ENCODE data around the gene SLC24A4. TPM values are rescaled to one million over a fixed set of nuclear protein-coding genes. Genes with fewer than 3 reads are reported as not detected.

Gene SLC24A4
- total RNA-seq, 1 experiment from 2014 or later = not detected

- no peaks in the 10 kb centered on the region for H3K4me1 Mint-ChIP-seq (ENCODE audit: insufficient read depth, unreplicated experiment)
- no peak overlapping the region for H3K4me3 Mint-ChIP-seq (ENCODE audit: unreplicated experiment)
- ChIA-PET CTCF (no interaction called here), POLR2A (no interaction called here)
- peaks cover 23% of the 10 kb centered on the region for H3K27me3 Mint-ChIP-seq (ENCODE audit: insufficient read depth, unreplicated experiment)
- no peaks in the 10 kb centered on the region for H3K36me3 Mint-ChIP-seq (ENCODE audit: insufficient read depth, unreplicated experiment)
- TF ChIP-seq, protein P1, sequence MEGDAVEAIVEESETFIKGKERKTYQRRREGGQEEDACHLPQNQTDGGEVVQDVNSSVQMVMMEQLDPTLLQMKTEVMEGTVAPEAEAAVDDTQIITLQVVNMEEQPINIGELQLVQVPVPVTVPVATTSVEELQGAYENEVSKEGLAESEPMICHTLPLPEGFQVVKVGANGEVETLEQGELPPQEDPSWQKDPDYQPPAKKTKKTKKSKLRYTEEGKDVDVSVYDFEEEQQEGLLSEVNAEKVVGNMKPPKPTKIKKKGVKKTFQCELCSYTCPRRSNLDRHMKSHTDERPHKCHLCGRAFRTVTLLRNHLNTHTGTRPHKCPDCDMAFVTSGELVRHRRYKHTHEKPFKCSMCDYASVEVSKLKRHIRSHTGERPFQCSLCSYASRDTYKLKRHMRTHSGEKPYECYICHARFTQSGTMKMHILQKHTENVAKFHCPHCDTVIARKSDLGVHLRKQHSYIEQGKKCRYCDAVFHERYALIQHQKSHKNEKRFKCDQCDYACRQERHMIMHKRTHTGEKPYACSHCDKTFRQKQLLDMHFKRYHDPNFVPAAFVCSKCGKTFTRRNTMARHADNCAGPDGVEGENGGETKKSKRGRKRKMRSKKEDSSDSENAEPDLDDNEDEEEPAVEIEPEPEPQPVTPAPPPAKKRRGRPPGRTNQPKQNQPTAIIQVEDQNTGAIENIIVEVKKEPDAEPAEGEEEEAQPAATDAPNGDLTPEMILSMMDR (IDR thresholded peaks at IDR 0.05; ENCODE audit: unreplicated experiment) = no peak
- H3K27ac Mint-ChIP-seq (ENCODE audit: low read depth, unreplicated experiment) = no peak overlapping the region
- intact Hi-C loops (cut with micrococcal nuclease) = no loop called here
- BruUV-seq (replicated peaks) = no TSS peak
- H3K9me3 Mint-ChIP-seq (ENCODE audit: unreplicated experiment) = no peaks in the 10 kb centered on the region
- no peak for DNase-seq (ENCODE audit: unreplicated experiment)
Observed at GRCh38 chr14:92412912-92413311, 89.9 kb downstream of the SLC24A4 start.

DNA sequence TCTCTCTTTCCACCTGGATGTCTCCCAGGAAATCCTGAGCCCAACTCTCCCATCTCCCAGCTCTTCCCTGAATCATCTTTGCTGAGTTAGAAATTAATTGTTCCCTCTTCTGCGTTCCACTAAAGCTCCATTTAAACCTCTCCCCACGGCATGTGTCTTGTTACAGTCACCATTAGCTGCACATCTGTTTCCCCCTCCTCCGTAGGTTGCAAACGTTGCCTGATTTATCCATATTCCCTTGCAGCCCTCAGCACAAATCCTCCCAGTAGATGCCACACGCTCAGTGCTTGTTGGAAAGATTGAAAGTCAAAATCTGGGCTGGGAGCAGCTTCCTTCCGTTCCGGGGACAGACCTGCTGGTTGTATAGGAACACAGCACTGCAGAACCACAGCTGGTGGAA lies 90.4 kb downstream of the SLC24A4 start:
- BruUV-seq (replicated peaks) = no TSS peak
- Mint-ChIP-seq H3K4me1 (ENCODE audit: insufficient read depth, unreplicated experiment) (no peaks in the 10 kb centered on the region), H3K9me3 (ENCODE audit: unreplicated experiment) (no peaks in the 10 kb centered on the region), H3K36me3 (ENCODE audit: insufficient read depth, unreplicated experiment) (no peaks in the 10 kb centered on the region), H3K4me3 (ENCODE audit: unreplicated experiment) (no peak overlapping the region), H3K27me3 (ENCODE audit: insufficient read depth, unreplicated experiment) (peaks cover 23% of the 10 kb centered on the region), H3K27ac (ENCODE audit: low read depth, unreplicated experiment) (no peak overlapping the region)
- no peak for DNase-seq (ENCODE audit: unreplicated experiment)
- intact Hi-C loops (cut with micrococcal nuclease) = no loop called here
- ChIA-PET CTCF (interaction anchor here (0.7 kb wide), 1 partner anchor 97 kb away, joined by 3 read pairs; no protein-coding TSS in a partner anchor), POLR2A (no interaction called here)
- TF ChIP-seq, protein P1 (IDR thresholded peaks at IDR 0.05; ENCODE audit: unreplicated experiment) = no peak

DNA sequence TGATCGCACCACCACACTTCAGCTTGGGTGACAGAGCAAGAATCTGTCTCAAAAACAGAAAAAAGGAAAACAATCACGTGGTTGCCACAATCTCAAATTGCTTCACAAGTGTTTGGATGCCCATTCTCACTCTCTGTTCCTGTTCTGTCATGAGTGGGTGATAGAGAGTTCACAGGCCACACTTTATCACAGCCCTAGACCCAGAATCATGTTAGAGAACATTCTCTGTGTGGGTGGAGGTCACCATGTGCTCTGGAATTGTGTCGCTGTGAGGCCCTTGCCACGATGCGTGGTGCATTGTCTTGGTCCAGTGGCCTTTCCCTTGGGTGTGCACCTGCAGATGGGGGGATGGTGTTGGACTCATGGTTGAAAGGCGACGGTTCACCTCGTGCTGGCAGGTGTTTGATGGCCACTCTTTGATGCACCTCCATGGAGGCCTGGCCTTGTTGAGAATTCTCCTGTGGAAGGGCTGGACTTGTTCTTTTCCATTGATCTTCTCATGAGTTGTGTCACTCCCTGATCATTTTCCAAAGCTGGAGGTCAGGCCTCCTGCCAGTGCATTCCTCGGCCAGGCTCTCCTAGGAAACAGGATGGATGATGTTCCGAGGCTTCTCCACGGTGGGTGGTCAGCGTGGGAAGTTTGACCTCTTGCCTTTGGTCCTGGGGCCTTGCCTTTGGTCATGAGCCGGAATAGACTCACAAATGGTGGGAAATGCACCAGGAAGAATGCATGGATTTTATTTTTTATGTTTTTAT lies 91.9 kb downstream of the SLC24A4 start:
- no peaks in the 10 kb centered on the region for H3K9me3 Mint-ChIP-seq (ENCODE audit: unreplicated experiment)
- no peaks in the 10 kb centered on the region for H3K36me3 Mint-ChIP-seq (ENCODE audit: insufficient read depth, unreplicated experiment)
- TF ChIP-seq, protein P1 (IDR thresholded peaks at IDR 0.05; ENCODE audit: unreplicated experiment) = no peak
- no peak for DNase-seq (ENCODE audit: unreplicated experiment)
- no peak overlapping the region for H3K4me3 Mint-ChIP-seq (ENCODE audit: unreplicated experiment)
- BruUV-seq (replicated peaks) = no TSS peak
- H3K27me3 Mint-ChIP-seq (ENCODE audit: insufficient read depth, unreplicated experiment) = peaks cover 23% of the 10 kb centered on the region
- ChIA-PET POLR2A (no interaction called here), CTCF (interaction anchor here (0.9 kb wide), 1 partner anchor 1012 kb away, joined by 3 read pairs; no protein-coding TSS in a partner anchor)
- H3K4me1 Mint-ChIP-seq (ENCODE audit: insufficient read depth, unreplicated experiment) = no peaks in the 10 kb centered on the region
- intact Hi-C loops (cut with micrococcal nuclease) = no loop called here
- no peak overlapping the region for H3K27ac Mint-ChIP-seq (ENCODE audit: low read depth, unreplicated experiment)

- Mint-ChIP-seq H3K4me1 (ENCODE audit: insufficient read depth, unreplicated experiment) (no peaks in the 10 kb centered on the region), H3K27me3 (ENCODE audit: insufficient read depth, unreplicated experiment) (peaks cover 23% of the 10 kb centered on the region), H3K4me3 (ENCODE audit: unreplicated experiment) (no peak overlapping the region)
Observed at GRCh38 chr14:92415969-92416368, 93.0 kb downstream of the SLC24A4 start.

More at GRCh38 chr14:92415969-92416368, 93.0 kb downstream of the SLC24A4 start:
- ChIA-PET CTCF (interaction anchor here (0.9 kb wide), 1 partner anchor 1011 kb away, joined by 3 read pairs; no protein-coding TSS in a partner anchor), POLR2A (interaction anchor here (0.7 kb wide), 2 partner anchors 13 to 45 kb away, joined by 3 read pairs; no protein-coding TSS in a partner anchor)
- no TSS peak for BruUV-seq (replicated peaks)
- intact Hi-C loops (cut with micrococcal nuclease) = no loop called here
- no peak overlapping the region for H3K27ac Mint-ChIP-seq (ENCODE audit: low read depth, unreplicated experiment)
- TF ChIP-seq, protein P1 (IDR thresholded peaks at IDR 0.05; ENCODE audit: unreplicated experiment) = no peak
- no peaks in the 10 kb centered on the region for H3K36me3 Mint-ChIP-seq (ENCODE audit: insufficient read depth, unreplicated experiment)
- H3K9me3 Mint-ChIP-seq (ENCODE audit: unreplicated experiment) = no peaks in the 10 kb centered on the region
- DNase-seq (ENCODE audit: unreplicated experiment) = no peak

All from MCF 10A (cell line).